HG02610 (cell line): Measurements from ENCODE around the gene CACNA1C.

Experiments used
- ATAC-seq: cut with Tn5 transposase; IDR thresholded peaks from one replicate; pipeline ENCODE4 v1.9.1; 2021; ENCODE audit warnings: mild to moderate bottlenecking, moderate library complexity; ENCODE audit not compliant: unreplicated experiment

CACNA1C gene

GRCh38 chr12:2382370-2383155 lies 329.8 kb downstream of the CACNA1C start:
- no peak for ATAC-seq

- ATAC-seq = no peak
Observed at GRCh38 chr12:2383325-2384028, 330.7 kb downstream of the CACNA1C start.

- no peak for ATAC-seq
Observed at GRCh38 chr12:2384029-2384386, 331.2 kb downstream of the CACNA1C start.

GRCh38 chr12:2384533-2385351 lies 332.0 kb downstream of the CACNA1C start:
- ATAC-seq = no peak

DNA sequence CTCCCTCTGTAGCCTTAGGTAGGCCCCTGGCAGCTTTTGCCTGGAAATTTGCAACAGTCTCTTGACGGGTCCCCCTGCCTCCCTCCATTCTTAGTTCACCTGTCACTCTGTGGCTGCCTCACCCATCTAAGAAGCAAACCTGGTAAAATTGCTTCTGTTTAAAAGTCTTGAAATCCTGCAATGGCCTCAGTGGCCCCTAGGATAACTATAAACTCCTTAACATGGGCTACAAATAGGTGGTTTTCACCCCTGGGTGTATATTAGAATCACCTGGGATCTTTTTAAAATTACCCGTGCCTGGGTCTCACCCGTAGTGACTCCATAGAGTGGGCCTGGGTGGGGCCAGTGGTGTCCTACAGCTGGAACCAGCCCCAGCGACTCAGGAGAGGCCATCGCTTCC lies 332.7 kb downstream of the CACNA1C start:
- ATAC-seq = no peak

DNA sequence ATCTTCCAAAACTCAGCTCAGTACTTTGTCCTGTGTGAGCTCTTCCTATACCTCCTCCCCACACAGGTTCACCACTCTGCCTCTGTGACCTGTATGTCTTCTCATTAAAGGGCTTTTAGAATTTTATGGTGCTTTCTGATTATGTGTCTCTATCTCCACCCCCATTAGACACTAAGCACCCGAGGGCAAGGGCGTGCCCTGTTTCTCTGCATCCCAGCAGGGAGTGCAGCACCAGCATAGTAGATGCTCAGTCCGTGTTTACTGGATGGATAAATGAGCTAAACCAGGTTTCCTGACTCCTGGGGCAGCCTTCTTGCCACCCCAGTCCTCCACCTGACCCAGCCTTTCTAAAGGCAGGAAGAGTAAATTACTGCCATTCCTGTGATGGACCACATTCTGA lies 333.8 kb downstream of the CACNA1C start:
- ATAC-seq = no peak

GRCh38 chr12:2387103-2387834 lies 334.5 kb downstream of the CACNA1C start:
- ATAC-seq = peak; percentile 75

DNA sequence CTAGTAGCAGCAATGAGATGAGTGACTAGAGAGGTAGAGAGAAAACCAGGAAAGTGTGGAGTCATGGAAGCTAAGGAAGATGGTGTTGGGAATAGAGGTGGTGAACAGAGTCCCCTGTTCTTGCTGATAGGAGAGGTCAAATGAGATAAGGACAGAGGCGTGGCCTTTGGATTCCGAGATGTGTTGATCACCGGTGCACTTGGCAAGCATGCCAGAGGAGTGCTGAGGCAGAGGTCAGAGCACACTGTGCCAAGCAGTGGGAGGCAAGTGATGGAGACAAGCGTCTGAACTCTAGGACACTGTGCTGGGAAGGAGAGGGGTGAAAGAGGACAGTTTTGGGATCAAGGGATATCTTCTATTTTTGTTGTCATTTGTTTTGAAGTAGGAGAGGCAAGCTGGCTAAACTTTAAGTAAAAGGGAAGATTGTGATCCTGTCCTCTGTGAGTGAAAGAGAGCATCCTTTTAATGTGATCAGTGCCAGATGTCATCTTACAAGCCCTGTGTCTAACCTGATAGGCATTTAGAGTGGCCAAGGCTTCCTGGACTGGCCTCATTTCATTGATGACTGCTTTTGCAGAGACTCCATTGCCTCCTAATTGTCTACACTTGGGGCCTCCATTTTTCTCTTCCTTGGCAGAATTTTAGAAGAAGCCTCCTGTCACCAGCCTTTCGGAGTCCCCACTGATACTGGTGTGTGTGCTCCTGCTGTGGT lies 336.4 kb downstream of the CACNA1C start:
- ATAC-seq = no peak

- no peak for ATAC-seq
Observed at GRCh38 chr12:2390133-2390532, 337.3 kb downstream of the CACNA1C start.

DNA sequence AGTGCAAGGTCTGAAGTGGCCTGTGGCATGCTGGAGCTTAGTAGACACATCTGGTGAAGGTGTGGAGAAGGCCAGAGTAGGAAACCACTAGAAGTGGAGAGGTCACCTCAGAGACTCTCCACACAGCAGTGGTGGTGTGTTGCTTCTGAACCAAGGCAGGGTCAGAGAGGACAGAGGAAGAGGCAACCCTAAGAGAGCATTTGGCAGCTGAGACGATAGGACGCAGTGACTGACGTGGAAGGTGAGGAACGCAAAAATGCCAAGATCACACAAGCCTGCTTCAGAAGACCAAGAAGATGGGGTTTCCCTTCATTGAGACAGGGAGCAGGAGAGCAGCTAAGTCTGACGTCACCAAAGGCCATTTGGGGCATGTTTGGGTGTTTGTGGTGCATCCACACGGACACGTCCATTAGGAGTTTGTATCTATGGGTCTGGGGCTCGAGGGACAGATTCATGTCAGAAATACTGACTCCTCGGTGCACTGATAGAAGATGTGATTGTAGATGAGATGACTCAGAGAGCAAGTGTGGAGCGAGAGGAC lies 338.1 kb downstream of the CACNA1C start:
- no peak for ATAC-seq

- no peak for ATAC-seq
Observed at GRCh38 chr12:2391740-2392331, 339.0 kb downstream of the CACNA1C start.

GRCh38 chr12:2393016-2393415 lies 340.2 kb downstream of the CACNA1C start:
- ATAC-seq = no peak

DNA sequence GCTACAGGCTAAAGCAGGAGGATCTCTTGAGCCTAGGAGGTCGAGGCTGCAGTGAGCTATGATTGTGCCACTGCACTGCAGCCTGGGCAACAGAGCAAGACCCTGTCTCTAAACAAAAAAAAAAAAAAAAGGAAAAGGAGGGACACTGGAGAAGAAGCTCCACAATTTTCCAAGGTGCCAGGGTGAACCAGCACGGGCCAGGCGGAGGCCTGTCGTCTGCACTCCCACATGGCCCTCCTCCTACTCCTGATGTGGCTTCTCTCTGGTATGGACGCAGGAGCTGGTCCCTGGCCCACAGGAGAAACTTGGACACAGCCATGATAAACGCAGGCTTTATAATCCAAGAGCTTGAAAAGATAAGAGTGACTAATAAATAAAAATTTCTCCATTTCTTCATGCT lies 341.2 kb downstream of the CACNA1C start:
- no peak for ATAC-seq

DNA sequence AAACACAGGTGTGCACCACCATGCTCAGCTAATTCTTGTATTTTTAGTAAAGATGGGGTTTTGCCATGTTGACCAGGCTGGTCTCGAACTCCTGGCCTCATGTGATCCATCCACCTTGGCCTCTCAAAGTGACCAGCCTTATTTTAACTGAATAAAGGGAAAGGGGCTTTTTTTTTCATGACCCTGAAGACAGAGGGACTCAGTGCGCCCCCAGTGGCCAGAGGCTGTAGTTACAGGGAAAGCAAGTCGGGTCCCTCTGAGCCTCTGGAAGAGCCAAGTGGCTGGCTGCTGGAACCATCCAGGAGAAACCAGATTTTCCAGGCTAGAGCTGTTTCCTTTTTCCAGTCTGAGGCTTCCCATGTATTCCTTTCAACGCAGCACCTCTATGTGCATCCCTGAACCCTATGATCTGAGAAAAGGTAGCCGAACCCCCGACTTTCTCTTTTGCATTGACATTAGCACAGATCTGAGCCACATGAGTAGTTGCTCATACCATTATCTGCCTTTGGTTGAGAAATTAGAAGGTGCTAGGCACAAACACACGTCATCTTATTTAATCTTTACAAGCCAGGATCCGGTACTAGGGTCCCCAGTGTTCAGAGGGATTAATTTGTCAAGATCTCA lies 342.7 kb downstream of the CACNA1C start:
- ATAC-seq = no peak

DNA sequence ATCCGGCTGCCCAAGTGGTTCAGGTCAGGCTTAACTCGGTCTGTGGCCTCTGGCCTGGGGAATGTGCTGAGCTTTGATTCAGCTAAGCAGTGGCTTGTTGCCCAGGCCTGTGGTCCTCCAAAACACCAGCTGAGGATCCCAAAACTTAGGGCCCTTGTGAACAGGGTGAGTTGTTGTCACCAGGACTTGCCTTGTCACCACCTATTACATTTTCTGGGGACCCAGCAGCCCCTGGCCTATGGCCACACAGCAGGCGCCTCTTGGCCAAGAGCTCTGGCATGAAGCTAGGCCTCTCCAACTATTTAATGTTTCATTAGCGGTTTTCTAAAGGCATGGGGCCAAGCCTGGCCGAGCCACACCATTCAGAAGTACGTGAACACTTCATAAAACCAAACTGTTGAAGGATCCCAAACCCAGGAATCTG lies 343.7 kb downstream of the CACNA1C start:
- no peak for ATAC-seq

DNA sequence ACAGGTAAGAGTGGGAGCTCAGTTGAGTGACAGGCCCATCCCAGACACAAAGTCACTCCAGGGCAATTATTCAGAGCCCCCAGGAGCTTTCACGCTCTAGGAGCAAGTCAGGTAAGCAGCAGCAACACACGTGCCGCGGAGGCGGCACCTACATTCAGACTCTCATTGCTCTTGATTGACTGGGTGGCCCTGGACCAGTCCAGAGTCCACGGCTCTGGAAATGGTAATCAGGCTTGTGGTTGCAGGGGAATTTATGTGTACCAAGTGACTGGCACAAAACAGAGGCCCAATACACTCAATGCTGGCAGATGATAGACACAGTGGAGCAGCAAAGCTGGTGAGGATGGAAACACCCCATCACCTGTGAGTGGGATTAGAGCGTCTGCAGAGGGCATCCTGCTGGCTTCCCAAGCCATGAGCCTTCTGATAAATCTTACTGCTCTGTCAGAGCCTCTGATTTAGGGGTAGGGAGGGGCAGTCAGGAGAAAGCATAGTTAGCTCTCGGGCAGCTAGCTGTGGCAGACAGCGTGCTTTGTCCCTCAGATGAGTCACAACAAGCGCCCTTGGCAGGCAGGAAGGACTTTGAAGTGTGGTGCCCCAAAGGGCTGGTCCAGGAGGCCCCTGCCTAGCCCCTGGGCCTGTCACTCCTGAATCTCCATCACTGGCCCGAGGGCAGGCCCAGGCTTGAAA lies 344.7 kb downstream of the CACNA1C start:
- ATAC-seq = no peak

- ATAC-seq = no peak
Observed at GRCh38 chr12:2401040-2401439, 348.3 kb downstream of the CACNA1C start.

GRCh38 chr12:2402073-2402579 lies 349.3 kb downstream of the CACNA1C start:
- ATAC-seq = no peak
